WTC11 (cell line): ENCODE data around the gene KBTBD13. TPM values are rescaled to one million over a fixed set of nuclear protein-coding genes. Genes with fewer than 3 reads are reported as not detected.

ENCODE experiments used
- ATAC-seq: fragments of 200-7000 bp; cut with Tn5 transposase; 2 replicates; pipeline ENCODE4 v1.10.0; 2021; ENCODE audit warnings: mild to moderate bottlenecking, moderate library complexity
- CTCF ChIA-PET: fragments of 300-600 bp; sonication (Branson Sonifier 250); formaldehyde crosslinking; loops from one replicate; lab custom pipeline; 2021; ENCODE audit warnings: antibody characterized with exemption; lab: Charles Lee
- POLR2A ChIA-PET: fragments of 350-600 bp; sonication (Branson Sonifier 250); formaldehyde crosslinking; loops from one replicate; lab custom pipeline; 2021; ENCODE audit warnings: antibody characterized with exemption; lab: Charles Lee
- DNase-seq: peaks from one replicate; pipeline ENCODE4 v3.0.0; 2021; ENCODE audit warnings: low spot score
- H3K27ac Mint-ChIP-seq: 2 replicates; pipeline ENCODE4 v1.8.0; 2021; ENCODE audit warnings: mixed read lengths
- H3K27me3 Mint-ChIP-seq: 2 replicates; pipeline ENCODE4 v1.8.0; 2021; ENCODE audit warnings: low read depth, mild to moderate bottlenecking, moderate library complexity, mixed read lengths
- H3K36me3 Mint-ChIP-seq: 2 replicates; pipeline ENCODE4 v1.8.0; 2021; ENCODE audit warnings: mixed read lengths
- H3K4me1 Mint-ChIP-seq: 2 replicates; pipeline ENCODE4 v1.8.0; 2022; ENCODE audit warnings: mixed read lengths
- H3K4me3 Mint-ChIP-seq: 2 replicates; pipeline ENCODE4 v1.8.0; 2021; ENCODE audit warnings: mild to moderate bottlenecking, moderate library complexity, mixed read lengths
- H3K9me3 Mint-ChIP-seq: 2 replicates; pipeline ENCODE4 v1.8.0; 2021; ENCODE audit warnings: mixed read lengths
- ARID4B ChIP-seq: sonication (generic); formaldehyde crosslinking; IDR thresholded peaks from 2 replicates; pipeline ENCODE4 v1.8.0; 2023; ENCODE audit warnings: missing genetic modification reagents, mild to moderate bottlenecking, borderline replicate concordance
- CREB1 ChIP-seq: sonication (generic); formaldehyde crosslinking; IDR thresholded peaks from 2 replicates; pipeline ENCODE4 v1.8.0; 2023; ENCODE audit warnings: mild to moderate bottlenecking, missing genetic modification reagents
- ELF4 ChIP-seq: sonication (generic); formaldehyde crosslinking; IDR thresholded peaks from 2 replicates; pipeline ENCODE4 v1.8.1; 2022; ENCODE audit warnings: low read depth, mild to moderate bottlenecking, moderate library complexity, missing genetic modification reagents
- EMX1 ChIP-seq: fragments of 250-450 bp; sonication (Bioruptor Pico); IDR thresholded peaks from 2 replicates; pipeline ENCODE4 v1.8.0; 2021; ENCODE audit warnings: mild to moderate bottlenecking
- FOXK1 ChIP-seq: sonication (generic); formaldehyde crosslinking; IDR thresholded peaks from 2 replicates; pipeline ENCODE4 v1.8.0; 2022; ENCODE audit warnings: mild to moderate bottlenecking, moderate library complexity, missing genetic modification reagents
- GRHL2 ChIP-seq: fragments of 250-450 bp; sonication (Bioruptor Pico); IDR thresholded peaks from 2 replicates; pipeline ENCODE4 v1.8.0; 2022; ENCODE audit warnings: mild to moderate bottlenecking, moderate library complexity; ENCODE audit not compliant: insufficient replicate concordance, severe bottlenecking
- HMGXB4 ChIP-seq: sonication (generic); formaldehyde crosslinking; IDR thresholded peaks from 2 replicates; pipeline ENCODE4 v1.8.1; 2023; ENCODE audit warnings: mild to moderate bottlenecking, moderate library complexity, missing genetic modification reagents
- JAZF1 ChIP-seq: fragments of 250-450 bp; sonication (Bioruptor Pico); IDR thresholded peaks from 2 replicates; pipeline ENCODE4 v1.9.0; 2021; ENCODE audit warnings: moderate library complexity, mild to moderate bottlenecking, inconsistent platforms
- NR3C1 ChIP-seq: sonication (generic); formaldehyde crosslinking; conservative IDR thresholded peaks from 2 replicates; pipeline ENCODE4 v1.8.1; 2023; ENCODE audit warnings: low read depth, mild to moderate bottlenecking, missing genetic modification reagents
- SMAD3 ChIP-seq: sonication (generic); formaldehyde crosslinking; IDR thresholded peaks from 2 replicates; pipeline ENCODE4 v1.8.0; 2022; ENCODE audit warnings: missing genetic modification reagents, mild to moderate bottlenecking, borderline replicate concordance
- SP1 ChIP-seq: sonication (generic); formaldehyde crosslinking; conservative IDR thresholded peaks from 2 replicates; pipeline ENCODE4 v1.8.1; 2022; ENCODE audit warnings: missing genetic modification reagents
- TEAD4 ChIP-seq: sonication (generic); formaldehyde crosslinking; IDR thresholded peaks from 2 replicates; pipeline ENCODE4 v1.8.0; 2022; ENCODE audit warnings: mild to moderate bottlenecking, missing genetic modification reagents
- ZBTB21 ChIP-seq: sonication (generic); formaldehyde crosslinking; IDR thresholded peaks from 2 replicates; pipeline ENCODE4 v1.8.1; 2023; ENCODE audit warnings: mild to moderate bottlenecking, missing genetic modification reagents, borderline replicate concordance
- ZNF121 ChIP-seq: sonication (generic); formaldehyde crosslinking; IDR thresholded peaks from 2 replicates; pipeline ENCODE4 v1.8.0; 2023; ENCODE audit warnings: missing genetic modification reagents
- ZNF416 ChIP-seq: fragments of 250-450 bp; sonication (Bioruptor Pico); IDR thresholded peaks from 2 replicates; pipeline ENCODE4 v1.9.0; 2021; ENCODE audit warnings: mild to moderate bottlenecking, inconsistent platforms
- total RNA-seq: library from RNA; stranded (reverse); gene quantifications from 3 replicates; pipeline ENCODE4 v1.2.3, GENCODE V29; 2021
- TF ChIP-seq, protein P1 (sequence below): sonication (generic); formaldehyde crosslinking; IDR thresholded peaks from 2 replicates; pipeline ENCODE4 v1.8.0; 2022; ENCODE audit warnings: mild to moderate bottlenecking, missing genetic modification reagents
- TF ChIP-seq, protein P2 (sequence below): sonication (generic); formaldehyde crosslinking; IDR thresholded peaks from 2 replicates; pipeline ENCODE4 v1.8.1; 2023; ENCODE audit warnings: mild to moderate bottlenecking, missing genetic modification reagents, moderate library complexity
- TF ChIP-seq, protein P3 (sequence below): sonication (generic); formaldehyde crosslinking; IDR thresholded peaks from 2 replicates; pipeline ENCODE4 v1.8.1; 2022; ENCODE audit warnings: mild to moderate bottlenecking, moderate library complexity, missing genetic modification reagents
- TF ChIP-seq, protein P4 (sequence below): fragments of 250-450 bp; sonication (Bioruptor Pico); conservative IDR thresholded peaks from 2 replicates; pipeline ENCODE4 v1.9.0; 2021; ENCODE audit warnings: mild to moderate bottlenecking
- TF ChIP-seq, protein P5 (sequence below): sonication (generic); formaldehyde crosslinking; IDR thresholded peaks from 2 replicates; pipeline ENCODE4 v1.8.1; 2022; ENCODE audit warnings: low read depth, missing genetic modification reagents, borderline replicate concordance

Gene KBTBD13
- total RNA-seq, 1 experiment from 2014 or later: not detected

DNA sequence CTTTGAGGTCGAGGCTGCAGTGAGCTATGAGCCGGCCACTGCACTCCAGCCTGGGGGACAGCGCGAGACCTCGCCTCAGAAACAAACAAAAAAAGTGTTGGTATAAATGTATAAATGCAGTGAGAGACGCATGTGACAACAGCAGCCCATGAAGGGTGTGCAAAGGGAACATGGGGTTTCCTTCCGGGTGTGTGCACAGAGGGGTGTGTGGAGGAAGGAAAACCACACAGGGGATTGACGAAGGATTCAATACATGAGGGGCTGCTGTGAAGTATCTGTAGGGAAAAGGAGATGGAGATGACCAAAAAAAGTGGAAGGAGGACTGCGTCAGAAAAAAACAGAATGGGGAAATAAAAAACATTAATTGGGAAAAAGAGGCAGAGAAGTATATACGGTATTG, 48.2 kb upstream of the KBTBD13 start (continued):
- TF ChIP-seq, protein P1, sequence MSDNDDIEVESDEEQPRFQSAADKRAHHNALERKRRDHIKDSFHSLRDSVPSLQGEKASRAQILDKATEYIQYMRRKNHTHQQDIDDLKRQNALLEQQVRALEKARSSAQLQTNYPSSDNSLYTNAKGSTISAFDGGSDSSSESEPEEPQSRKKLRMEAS (CRISPR knock-in tag): no peak
- TF ChIP-seq JAZF1: no peak
- no peak for TF ChIP-seq ZBTB21 (CRISPR knock-in tag)
- TF ChIP-seq NR3C1 (CRISPR knock-in tag): no peak
- TF ChIP-seq TEAD4 (CRISPR knock-in tag): no peak
- TF ChIP-seq ZNF416 (CRISPR knock-in tag): no peak

DNA sequence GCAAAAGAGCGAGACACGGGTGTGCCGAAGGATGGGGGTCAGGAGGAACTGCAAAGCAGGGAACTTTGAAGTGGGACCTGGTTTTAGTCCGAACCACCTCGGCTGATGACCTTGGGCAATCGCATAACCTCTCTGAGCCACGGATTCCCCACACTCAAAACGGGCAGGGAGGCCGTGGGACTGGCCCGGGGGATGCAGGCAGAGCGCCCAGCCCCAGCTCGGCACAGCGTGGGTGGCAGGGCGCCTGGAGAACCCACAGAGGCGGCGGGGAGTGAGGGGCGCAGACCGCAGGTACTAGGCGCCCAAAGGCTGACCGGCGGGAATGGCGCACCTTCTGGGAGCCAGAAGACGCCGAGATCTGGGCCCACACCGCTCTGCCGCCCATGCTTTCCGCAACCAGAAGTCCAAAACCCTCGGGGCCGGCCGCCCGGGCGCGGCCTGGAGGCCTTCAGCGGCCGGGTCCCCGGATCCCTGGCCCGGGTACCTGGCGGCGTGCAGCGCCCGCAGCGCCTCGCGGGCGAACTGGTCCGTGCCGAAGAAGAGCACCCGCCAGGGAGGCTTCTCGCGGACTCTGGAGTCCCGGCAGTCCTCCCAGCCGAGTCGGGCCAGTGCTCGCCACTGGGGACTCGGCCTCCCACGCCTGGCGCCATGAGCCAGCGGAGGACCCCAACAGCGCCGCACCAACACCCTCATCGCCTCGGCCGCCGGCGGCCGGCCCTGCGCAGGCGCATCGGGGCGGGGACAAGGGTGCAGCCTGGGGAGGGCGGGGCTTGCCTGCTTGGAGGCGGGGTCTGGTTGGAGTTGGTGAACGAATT, 47.4 kb upstream of the KBTBD13 start, which contains the start of gene MTFMT:
MTFMT (minus strand) TSS at position 719 of the 815 bp plus-strand sequence; CDS start at position 693, 26 bp downstream.
- ATAC-seq (peak; percentile 82), DNase-seq (peak; percentile 95)
- no peaks in the 10 kb centered on the region for H3K9me3 Mint-ChIP-seq
- peaks cover 6% of the 10 kb centered on the region for H3K27me3 Mint-ChIP-seq
- ChIA-PET POLR2A (no interaction called here), CTCF (interaction anchor here (1.5 kb wide), 1 partner anchor 48 kb away, joined by 4 read pairs; no protein-coding TSS in a partner anchor)
- H3K4me1 Mint-ChIP-seq: peaks cover 23% of the 10 kb centered on the region
- peak within 1 kb of the TSS; percentile 75 for H3K4me3 Mint-ChIP-seq
- H3K36me3 Mint-ChIP-seq: peaks cover 8% of the 10 kb centered on the region
- no peak within 1 kb of the TSS for H3K27ac Mint-ChIP-seq
- TF ChIP-seq EMX1 (CRISPR knock-in tag): no peak
- TF ChIP-seq, protein P2, sequence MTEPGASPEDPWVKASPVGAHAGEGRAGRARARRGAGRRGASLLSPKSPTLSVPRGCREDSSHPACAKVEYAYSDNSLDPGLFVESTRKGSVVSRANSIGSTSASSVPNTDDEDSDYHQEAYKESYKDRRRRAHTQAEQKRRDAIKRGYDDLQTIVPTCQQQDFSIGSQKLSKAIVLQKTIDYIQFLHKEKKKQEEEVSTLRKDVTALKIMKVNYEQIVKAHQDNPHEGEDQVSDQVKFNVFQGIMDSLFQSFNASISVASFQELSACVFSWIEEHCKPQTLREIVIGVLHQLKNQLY (CRISPR knock-in tag): no peak
- TF ChIP-seq CREB1: no peak
- TF ChIP-seq, protein P3, sequence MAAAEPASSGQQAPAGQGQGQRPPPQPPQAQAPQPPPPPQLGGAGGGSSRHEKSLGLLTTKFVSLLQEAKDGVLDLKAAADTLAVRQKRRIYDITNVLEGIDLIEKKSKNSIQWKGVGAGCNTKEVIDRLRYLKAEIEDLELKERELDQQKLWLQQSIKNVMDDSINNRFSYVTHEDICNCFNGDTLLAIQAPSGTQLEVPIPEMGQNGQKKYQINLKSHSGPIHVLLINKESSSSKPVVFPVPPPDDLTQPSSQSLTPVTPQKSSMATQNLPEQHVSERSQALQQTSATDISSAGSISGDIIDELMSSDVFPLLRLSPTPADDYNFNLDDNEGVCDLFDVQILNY: 0 out of 2 replicates have a peak, but pooled peaks have one; percentile 38
- TF ChIP-seq, protein P1 (CRISPR knock-in tag): peak; percentile 73
- peak; percentile 49; the same call in 1 of the 2 replicates for TF ChIP-seq TEAD4 (CRISPR knock-in tag)
- TF ChIP-seq, protein P4, sequence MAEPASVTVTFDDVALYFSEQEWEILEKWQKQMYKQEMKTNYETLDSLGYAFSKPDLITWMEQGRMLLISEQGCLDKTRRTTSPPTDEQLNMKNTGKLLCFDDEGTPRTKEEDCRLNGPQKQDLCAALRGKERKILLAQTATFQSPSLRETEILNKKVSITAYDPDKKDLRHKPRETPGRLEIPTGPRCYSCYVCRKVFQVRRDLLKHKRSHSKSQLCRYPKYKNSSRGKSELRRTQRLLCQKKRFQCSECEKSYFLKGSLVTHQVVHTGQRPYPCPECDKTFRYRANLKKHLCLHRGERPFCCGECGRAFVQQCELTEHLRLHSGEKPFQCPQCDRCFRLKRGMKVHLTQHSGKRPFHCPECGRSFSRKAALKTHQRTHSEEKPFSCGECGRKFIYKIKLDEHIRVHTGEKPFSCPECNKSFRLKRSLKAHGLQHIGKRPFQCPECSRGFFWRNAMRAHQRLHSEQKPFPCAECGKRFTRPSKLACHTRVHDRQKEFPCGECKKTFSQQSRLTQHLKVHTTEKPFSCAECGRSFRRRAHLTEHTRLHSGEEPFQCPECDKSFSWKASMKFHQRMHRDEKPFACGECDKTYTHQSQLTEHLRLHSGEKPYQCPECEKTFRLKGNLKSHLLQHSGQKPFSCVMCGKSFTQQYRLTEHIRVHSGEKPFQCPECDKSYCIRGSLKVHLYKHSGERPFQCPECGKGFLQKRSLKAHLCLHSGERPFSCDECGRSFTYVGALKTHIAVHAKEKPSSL: no peak
- no peak for TF ChIP-seq JAZF1
- TF ChIP-seq SP1 (CRISPR knock-in tag): 0 out of 2 replicates have a peak, but pooled peaks have one; percentile 10
- TF ChIP-seq, protein P5, sequence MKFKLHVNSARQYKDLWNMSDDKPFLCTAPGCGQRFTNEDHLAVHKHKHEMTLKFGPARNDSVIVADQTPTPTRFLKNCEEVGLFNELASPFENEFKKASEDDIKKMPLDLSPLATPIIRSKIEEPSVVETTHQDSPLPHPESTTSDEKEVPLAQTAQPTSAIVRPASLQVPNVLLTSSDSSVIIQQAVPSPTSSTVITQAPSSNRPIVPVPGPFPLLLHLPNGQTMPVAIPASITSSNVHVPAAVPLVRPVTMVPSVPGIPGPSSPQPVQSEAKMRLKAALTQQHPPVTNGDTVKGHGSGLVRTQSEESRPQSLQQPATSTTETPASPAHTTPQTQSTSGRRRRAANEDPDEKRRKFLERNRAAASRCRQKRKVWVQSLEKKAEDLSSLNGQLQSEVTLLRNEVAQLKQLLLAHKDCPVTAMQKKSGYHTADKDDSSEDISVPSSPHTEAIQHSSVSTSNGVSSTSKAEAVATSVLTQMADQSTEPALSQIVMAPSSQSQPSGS (CRISPR knock-in tag): no peak
- no peak for TF ChIP-seq ZNF121
- peak; percentile 94 for TF ChIP-seq HMGXB4
- TF ChIP-seq GRHL2: no peak
- TF ChIP-seq ELF4: 0 out of 2 replicates have a peak, but pooled peaks have one; percentile 46
- TF ChIP-seq SMAD3 (CRISPR knock-in tag): no peak
- 0 out of 2 replicates have a peak, but pooled peaks have one; percentile 34 for TF ChIP-seq ARID4B (CRISPR knock-in tag)
- TF ChIP-seq FOXK1 (CRISPR knock-in tag): 0 out of 2 replicates have a peak, but pooled peaks have one; percentile 35
